ENCODE data around the gene EIF4EBP3. TPM values are rescaled to one million over a fixed set of nuclear protein-coding genes. Genes with fewer than 3 reads are reported as not detected.

EIF4EBP3 gene
- total and polyA plus RNA-seq, 2 donors (not counting 1 experiment from before 2014, with no cell fraction given) = 15.0 to 18.2 TPM

DNA sequence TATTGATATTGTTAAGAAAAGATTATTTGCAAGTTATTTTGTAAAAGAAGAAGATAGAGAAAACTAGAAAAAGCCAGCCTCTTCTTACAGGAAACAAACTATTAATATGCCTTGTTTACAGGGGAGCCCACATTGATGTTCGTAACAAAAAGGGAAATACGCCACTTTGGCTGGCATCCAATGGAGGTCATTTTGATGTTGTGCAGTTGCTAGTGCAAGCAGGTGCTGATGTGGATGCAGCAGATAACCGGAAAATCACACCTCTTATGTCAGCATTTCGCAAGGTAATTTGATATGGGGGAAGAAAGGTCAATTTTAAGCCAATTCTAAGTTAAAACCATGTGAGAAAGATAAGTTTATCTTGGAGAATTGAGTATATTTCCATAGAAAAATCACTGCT lies 37.6 kb upstream of the EIF4EBP3 start:
- H4K20me1 ChIP-seq (ENCODE audit: control insufficient read depth, insufficient read depth, low read length, poor library complexity, severe bottlenecking) = no peaks in the 10 kb centered on the region
- no peaks in the 10 kb centered on the region for H3K4me1 Mint-ChIP-seq
- H3K27me3 Mint-ChIP-seq = no peaks in the 10 kb centered on the region
- 100% methylated on average over 4 of the region's 4 CpGs for WGBS (ENCODE audit: insufficient coverage)
- H3K27ac ChIP-seq (ENCODE audit: low read length in 2 of 2) = no peak overlapping the region
- H3K36me3 ChIP-seq (replicated peaks in 1 of 2; ENCODE audit: control extremely low read depth in 1 of 2, control insufficient read depth in 1 of 2, extremely low read depth in 1 of 2, insufficient read depth in 2 of 2, low read length in 1 of 2) = peaks cover 3 to 88% of the 10 kb centered on the region in 2 experiments
- no peak for ATAC-seq (ENCODE audit: low read depth)
- no peak overlapping the region for H3K27ac Mint-ChIP-seq
- no peaks in the 10 kb centered on the region for H3K9me3 Mint-ChIP-seq (ENCODE audit: insufficient read depth)
- POLR2A ChIA-PET = no interaction called here
- H3K9me3 ChIP-seq (ENCODE audit: control extremely low read depth in 1 of 3, control insufficient read depth in 2 of 3, insufficient read depth in 1 of 3, low read length in 2 of 3) = no peaks in the 10 kb centered on the region
- H3K4me3 ChIP-seq (ENCODE audit: control extremely low read depth in 1 of 5, extremely low read depth in 1 of 5, insufficient read depth in 1 of 5, low read depth in 2 of 5, low read length in 4 of 5) = no peak overlapping the region
- TF ChIP-seq, protein P1, sequence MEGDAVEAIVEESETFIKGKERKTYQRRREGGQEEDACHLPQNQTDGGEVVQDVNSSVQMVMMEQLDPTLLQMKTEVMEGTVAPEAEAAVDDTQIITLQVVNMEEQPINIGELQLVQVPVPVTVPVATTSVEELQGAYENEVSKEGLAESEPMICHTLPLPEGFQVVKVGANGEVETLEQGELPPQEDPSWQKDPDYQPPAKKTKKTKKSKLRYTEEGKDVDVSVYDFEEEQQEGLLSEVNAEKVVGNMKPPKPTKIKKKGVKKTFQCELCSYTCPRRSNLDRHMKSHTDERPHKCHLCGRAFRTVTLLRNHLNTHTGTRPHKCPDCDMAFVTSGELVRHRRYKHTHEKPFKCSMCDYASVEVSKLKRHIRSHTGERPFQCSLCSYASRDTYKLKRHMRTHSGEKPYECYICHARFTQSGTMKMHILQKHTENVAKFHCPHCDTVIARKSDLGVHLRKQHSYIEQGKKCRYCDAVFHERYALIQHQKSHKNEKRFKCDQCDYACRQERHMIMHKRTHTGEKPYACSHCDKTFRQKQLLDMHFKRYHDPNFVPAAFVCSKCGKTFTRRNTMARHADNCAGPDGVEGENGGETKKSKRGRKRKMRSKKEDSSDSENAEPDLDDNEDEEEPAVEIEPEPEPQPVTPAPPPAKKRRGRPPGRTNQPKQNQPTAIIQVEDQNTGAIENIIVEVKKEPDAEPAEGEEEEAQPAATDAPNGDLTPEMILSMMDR (IDR thresholded peaks at IDR 0.05) = no peak
- TF ChIP-seq EZH2 (IDR thresholded peaks at IDR 0.05; ENCODE audit: borderline replicate concordance, insufficient read depth, low read depth, low read length, poor library complexity, severe bottlenecking) = no peak
- DNase-seq = no peak
- no peak overlapping the region for H2AFZ ChIP-seq (ENCODE audit: insufficient read depth, low read depth, low read length, poor library complexity, severe bottlenecking)
- no peak overlapping the region for H3K4me2 ChIP-seq (replicated peaks; ENCODE audit: low read depth, low read length, poor library complexity, severe bottlenecking)
- no peaks in the 10 kb centered on the region for H3K27me3 ChIP-seq (replicated peaks in 1 of 4; ENCODE audit: control extremely low read depth in 1 of 4, control insufficient read depth in 3 of 4, insufficient read depth in 4 of 4, low read length in 3 of 4)
- no peak overlapping the region for H3K4me3 Mint-ChIP-seq
- no peaks in the 10 kb centered on the region for H3K4me1 ChIP-seq (ENCODE audit: control insufficient read depth in 2 of 2, insufficient read depth in 2 of 2, low read length in 2 of 2)
- intact Hi-C loops (cut with micrococcal nuclease) = no loop called here
- no peaks in the 10 kb centered on the region for H3K79me2 ChIP-seq (ENCODE audit: control insufficient read depth, insufficient read depth, low read length)
- CTCF ChIA-PET = no interaction called here
- H3K9ac ChIP-seq (ENCODE audit: low read length) = no peak overlapping the region

DNA sequence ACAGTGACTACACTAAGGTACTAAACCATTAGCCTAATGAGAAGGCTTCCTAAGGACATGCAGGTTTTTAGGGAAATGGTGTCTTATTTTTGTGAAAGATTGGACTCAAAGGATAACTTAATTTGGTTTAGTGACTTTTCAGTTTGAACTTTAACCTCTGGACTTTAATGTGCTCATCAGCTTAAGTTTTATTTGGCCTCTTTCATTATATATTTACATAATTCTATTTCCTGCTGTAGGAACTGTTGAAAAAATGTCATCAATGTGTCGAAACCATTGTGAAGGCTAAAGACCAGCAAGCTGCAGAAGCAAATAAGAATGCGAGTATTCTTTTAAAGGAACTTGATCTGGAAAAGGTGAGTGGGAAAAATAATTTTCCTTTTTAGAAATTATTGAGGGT lies 34.3 kb upstream of the EIF4EBP3 start:
- no peak overlapping the region for H3K27ac ChIP-seq (ENCODE audit: low read length in 2 of 2)
- H2AFZ ChIP-seq (ENCODE audit: insufficient read depth, low read depth, low read length, poor library complexity, severe bottlenecking) = no peak overlapping the region
- no peaks in the 10 kb centered on the region for H3K79me2 ChIP-seq (ENCODE audit: control insufficient read depth, insufficient read depth, low read length)
- no peak overlapping the region for H3K4me3 Mint-ChIP-seq
- no peaks in the 10 kb centered on the region for H3K27me3 Mint-ChIP-seq
- no peak overlapping the region for H3K9ac ChIP-seq (ENCODE audit: low read length)
- no peak overlapping the region for H3K27ac Mint-ChIP-seq
- H3K9me3 ChIP-seq (ENCODE audit: control extremely low read depth in 1 of 3, control insufficient read depth in 2 of 3, insufficient read depth in 1 of 3, low read length in 2 of 3) = no peaks in the 10 kb centered on the region
- intact Hi-C loops (cut with micrococcal nuclease) = no loop called here
- no peaks in the 10 kb centered on the region for H4K20me1 ChIP-seq (ENCODE audit: control insufficient read depth, insufficient read depth, low read length, poor library complexity, severe bottlenecking)
- TF ChIP-seq, protein P1 (IDR thresholded peaks at IDR 0.05) = no peak
- POLR2A ChIA-PET = no interaction called here
- H3K4me3 ChIP-seq (ENCODE audit: control extremely low read depth in 1 of 5, extremely low read depth in 1 of 5, insufficient read depth in 1 of 5, low read depth in 2 of 5, low read length in 4 of 5) = no peak overlapping the region
- no peaks in the 10 kb centered on the region for H3K9me3 Mint-ChIP-seq (ENCODE audit: insufficient read depth)
- H3K4me2 ChIP-seq (replicated peaks; ENCODE audit: low read depth, low read length, poor library complexity, severe bottlenecking) = no peak overlapping the region
- no peaks in the 10 kb centered on the region for H3K27me3 ChIP-seq (replicated peaks in 1 of 4; ENCODE audit: control extremely low read depth in 1 of 4, control insufficient read depth in 3 of 4, insufficient read depth in 4 of 4, low read length in 3 of 4)
- DNase-seq = no peak
- WGBS (ENCODE audit: insufficient coverage) = 95% methylated on average over 2 of the region's 2 CpGs
- no peaks in the 10 kb centered on the region for H3K4me1 Mint-ChIP-seq
- H3K4me1 ChIP-seq (ENCODE audit: control insufficient read depth in 2 of 2, insufficient read depth in 2 of 2, low read length in 2 of 2) = no peaks in the 10 kb centered on the region
- no peak for ATAC-seq (ENCODE audit: low read depth)
- CTCF ChIA-PET = no interaction called here
- peaks cover 3 to 58% of the 10 kb centered on the region in 2 experiments for H3K36me3 ChIP-seq (replicated peaks in 1 of 2; ENCODE audit: control extremely low read depth in 1 of 2, control insufficient read depth in 1 of 2, extremely low read depth in 1 of 2, insufficient read depth in 2 of 2, low read length in 1 of 2)

Data from B cell (primary cell).